ENCODE results near the gene MNX1.

MNX1 gene

DNA sequence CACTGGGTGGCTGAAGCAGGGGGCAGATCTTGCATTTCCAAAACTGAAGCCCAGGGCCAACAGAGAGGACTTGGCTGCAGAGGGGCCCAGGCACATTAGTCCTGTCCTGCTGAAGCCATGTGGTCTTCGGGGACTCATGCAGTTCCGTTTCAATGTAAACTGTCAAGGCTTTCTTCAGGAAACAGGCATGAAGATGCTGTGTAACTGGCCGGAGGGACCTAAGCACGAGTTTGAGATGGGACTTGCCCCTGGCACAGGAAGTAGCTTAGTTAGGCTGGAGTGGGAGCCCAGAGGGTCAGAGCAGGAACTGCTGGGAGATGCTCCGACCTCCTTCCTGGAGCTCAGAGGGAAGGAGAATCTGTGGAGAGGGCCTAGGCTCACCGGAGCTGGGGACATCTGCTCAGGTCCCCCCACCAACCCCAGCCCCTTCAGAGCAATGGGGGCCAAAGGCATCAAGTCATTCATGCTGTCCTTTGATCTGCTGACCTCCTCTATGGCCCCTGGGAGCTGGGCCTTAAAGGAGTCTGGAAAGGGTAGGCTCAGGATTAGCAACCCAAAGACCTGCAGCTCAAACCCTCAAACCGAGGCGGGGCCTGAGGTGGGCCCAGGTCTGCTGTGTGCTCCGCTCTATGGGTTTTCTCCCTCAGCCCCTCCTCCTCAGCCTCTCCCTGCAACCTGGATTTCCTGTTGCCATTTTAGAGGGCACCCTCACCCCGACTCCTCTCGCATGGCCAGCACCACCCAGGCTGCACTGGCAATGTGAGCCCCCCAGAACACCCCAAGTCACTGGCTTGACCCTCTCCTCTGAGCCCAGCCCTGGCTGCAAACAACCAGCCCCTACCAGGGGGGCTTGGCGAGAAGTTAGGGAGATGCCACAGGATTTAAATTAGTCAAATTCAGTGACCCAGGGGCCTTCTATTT is 4.4 kb upstream of the MNX1 start:
- no peak for DNase-seq (ENCODE audit: low spot score)

- no peak for DNase-seq (ENCODE audit: low spot score)
Measured at GRCh38 chr7:157013602-157014549, 3.4 kb upstream of the MNX1 start.

- no peak for DNase-seq (ENCODE audit: low spot score)
Measured at GRCh38 chr7:157013101-157013500, 2.6 kb upstream of the MNX1 start.

DNA sequence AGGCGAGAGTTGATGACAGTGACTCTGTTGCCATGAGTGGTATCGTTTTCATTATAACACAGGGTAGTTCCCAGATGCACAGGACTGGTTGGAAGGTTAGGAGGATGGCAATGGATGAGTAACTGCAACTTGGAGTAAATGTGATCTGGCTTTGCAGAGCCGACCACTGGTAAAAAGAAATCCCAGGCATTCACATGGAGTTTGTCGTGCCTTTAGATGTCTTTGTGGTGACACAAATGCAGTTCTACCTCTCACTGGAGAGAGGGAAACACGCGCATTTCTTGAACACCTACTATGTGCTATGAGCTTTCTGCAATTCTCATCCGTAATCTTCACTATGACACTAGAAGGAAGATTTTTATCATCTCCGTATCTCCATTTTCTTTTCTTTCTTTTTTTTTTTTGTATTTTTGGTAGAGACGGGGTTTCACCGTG is 1.7 kb upstream of the MNX1 start:
- DNase-seq (ENCODE audit: low spot score), result no peak

DNA sequence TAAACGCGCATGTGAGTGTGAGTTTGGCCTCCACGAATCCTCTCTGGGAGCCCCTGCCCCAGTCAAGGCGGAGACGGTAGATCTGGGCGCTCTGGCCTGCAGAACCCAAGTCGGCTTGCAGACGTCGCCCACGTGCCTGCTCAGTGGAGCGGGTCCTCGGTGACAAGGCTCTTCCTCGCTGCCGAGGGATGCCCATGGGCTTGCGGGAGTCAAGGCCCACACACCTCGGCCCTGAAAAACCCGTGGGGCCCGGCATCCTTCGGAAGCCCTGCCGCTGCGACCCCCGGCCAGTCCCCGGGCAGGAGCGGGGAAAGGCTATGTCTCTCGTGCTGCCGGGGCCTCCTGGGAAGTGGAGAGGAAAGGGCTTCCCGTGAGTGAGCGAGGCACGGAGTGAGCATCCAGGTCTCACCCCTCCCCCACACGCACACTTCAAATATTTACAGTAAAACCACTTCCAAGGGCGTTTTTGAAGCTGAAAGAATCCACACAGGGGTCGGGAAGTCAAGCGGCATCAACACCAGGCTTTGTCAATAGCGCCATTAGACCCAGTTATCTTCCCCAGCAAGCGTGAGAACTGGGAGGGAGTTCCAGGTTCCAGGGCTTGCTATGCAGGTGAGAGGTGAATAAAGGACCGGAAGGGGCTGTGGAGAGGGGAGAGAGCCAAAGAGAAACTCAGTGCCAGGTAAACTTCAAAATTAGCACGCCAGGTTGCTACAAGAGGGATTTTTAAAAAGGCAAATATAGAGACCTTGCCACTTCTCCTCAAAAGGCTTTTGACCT is 1.1 kb upstream of the MNX1 start:
- no peak for DNase-seq (ENCODE audit: low spot score)

- DNase-seq (ENCODE audit: low spot score), result peak; percentile 25
Measured at GRCh38 chr7:157009778-157010587, 480 bp downstream of the MNX1 start.

- DNase-seq (ENCODE audit: low spot score), result peak; percentile 84
Measured at GRCh38 chr7:157009170-157009777, 1.2 kb downstream of the MNX1 start.

GRCh38 chr7:157008206-157009169 is 2.0 kb downstream of the MNX1 start:
- no peak for DNase-seq (ENCODE audit: low spot score)

DNA sequence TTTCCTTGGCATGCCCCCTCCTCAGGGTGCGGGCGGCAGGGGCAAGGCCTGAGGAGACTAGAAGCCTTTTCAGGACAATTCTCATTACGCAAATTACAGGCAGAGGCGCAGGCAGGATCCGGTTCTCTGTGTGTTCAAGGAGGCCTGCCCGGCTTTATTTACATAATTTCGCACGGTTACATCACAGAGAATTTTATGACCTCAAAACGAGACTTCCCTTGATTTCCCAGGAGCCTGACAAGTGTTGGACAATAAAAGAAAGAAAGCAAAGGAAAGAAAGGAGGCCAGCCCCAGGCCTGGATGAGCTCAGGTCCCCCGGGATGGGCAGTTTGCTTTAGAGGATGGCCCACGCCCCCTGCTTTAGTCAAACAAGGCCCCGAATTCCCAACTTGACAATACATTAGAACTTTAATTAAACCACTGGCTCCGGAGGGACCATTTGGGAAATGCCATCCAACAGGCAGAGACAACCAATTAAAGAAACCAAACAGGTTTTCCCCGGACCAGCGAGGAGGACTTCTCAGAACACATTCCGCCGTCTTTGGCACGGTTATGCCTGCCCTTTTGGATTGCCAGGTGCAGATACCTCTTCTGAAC is 2.9 kb downstream of the MNX1 start:
- no peak for DNase-seq (ENCODE audit: low spot score)

DNA sequence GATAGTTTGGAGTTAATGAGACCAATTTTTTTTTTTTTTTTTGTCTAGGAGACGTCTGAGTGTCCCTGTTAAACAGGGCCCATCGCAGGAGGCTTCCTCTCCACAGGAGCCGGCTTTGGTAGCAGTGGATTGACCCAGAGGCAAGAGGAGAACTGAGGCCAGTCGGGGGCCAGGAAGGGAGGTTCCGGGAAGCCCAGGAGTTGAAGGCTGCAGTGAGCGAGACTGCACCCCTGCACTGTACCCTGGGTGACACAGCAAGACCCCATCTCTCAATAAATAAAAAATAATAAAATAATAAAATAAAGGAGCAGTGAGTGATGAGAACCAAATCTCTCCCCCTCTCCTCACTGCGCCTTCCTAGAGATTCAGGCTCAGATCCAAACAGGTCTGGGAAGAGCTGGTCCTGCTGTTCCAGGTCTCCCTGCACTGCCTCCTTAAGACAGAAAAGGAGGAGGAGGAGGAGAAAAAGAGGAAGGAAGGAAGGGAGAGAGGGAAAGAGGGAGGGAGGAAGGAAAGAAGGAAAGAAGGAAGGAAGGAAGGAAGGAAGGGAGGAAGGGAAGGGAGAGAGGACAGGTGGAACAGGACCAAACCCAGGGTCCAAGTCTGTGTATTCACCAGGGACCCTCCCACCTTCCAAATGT is 3.5 kb downstream of the MNX1 start:
- DNase-seq (ENCODE audit: low spot score), result no peak

DNA sequence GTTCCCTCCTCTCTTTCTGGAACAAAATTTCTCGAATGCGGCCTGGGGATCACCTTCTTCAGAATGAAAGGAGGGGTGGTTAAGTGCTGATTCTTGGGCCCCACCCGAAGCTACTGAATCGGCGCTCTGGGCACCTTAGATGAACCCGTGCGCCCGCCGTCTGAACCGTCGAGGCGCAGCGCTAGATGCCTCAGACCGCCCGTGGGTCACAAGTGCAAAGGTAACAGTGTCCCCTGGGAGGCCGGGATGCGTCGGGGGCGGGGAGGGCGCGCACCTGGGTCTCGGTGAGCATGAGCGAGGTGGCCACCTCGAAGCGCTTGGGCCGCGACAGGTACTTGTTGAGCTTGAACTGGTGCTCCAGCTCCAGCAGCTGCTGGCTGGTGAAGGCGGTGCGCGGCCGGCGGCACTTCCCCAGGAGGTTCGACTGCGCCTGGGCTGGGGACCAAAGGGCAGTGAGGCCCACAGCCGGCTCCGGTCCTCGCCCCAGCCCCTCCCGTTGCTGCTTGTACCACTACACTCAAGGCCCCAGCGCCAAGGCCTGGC is 4.2 kb downstream of the MNX1 start:
- DNase-seq (ENCODE audit: low spot score), result no peak

DNA sequence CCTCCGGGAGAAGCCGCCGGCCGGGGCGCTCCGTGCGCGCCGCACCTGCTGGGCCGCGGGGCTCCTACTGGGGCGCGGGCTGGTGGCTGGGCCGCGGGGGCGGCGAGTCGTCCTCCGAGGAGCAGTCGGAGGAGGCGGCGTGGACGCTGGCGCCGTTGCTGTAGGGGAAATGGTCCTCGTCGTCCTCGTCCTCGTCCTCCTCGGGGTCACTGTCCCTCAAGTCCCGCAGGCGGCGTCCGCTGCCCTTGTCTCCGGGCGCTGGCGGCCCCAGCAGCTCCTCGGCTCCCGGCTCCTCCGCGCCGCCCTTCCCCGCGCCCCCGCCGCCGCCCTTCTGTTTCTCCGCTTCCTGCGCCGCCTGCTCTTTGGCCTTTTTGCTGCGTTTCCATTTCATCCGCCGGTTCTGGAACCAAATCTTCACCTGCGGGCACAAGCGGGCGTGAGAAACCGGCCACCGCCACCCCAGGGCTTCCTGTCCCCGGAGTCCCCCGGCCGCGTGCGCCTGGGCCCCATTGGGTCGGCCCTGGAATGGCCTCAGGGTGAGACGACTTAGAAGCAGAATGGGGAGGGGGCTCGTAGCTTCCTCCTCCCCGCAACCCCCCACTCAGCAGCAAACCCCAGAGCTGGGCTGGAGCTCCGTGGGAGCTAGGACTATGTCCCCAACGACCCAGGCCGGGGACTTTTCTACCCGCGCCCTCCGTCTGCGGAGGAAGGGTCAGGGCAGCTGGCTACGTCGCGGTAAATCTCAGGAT is 4.8 kb downstream of the MNX1 start:
- DNase-seq (ENCODE audit: low spot score), result no peak

DNA sequence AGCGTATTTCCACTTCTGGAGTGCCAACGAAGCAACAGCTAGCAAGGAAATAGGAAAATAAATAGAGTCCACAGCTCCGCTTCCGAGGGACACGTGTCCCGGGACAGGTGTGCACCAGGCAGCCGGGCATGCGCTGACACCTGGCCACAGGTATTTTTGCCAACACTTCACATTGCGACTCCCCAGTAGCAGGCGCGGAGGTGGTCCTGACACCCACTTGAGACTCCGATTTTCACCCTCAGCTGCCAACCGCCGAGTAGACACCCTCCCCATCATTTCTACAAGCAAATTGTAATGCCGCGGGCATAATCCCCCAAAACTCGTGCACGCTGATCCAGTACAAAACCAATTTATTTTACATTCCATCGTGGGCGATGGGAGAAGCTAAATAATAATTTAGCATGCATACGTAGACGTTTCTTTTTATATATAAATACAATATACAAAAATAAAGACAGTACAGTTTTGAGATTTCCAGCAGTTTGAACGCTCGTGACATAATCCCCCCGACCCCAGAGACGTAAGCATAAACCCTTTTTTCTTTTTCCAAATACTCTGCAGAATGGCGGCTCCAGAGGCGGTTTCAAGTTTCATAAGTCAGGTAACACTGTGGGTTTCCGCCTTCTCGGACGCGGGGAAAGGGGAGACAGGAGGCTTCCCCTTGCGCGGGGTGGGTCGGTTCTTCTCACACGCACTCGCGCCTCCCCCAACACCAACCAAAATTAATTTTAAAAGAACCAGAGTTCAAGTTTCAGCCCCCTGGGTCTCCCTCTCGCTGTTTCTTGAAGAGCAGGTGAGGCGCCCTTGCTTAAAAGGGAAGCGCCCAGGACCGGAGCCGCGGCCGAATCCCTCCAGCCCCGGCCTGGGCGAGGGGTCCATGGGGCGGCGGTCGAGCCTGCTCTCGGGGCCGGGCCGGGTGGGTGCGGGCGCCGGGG is 5.7 kb downstream of the MNX1 start:
- DNase-seq (ENCODE audit: low spot score), result no peak

GRCh38 chr7:157003756-157004520 is 6.5 kb downstream of the MNX1 start:
- DNase-seq (ENCODE audit: low spot score), result no peak

GRCh38 chr7:157003445-157003755 is 7.1 kb downstream of the MNX1 start:
- no peak for DNase-seq (ENCODE audit: low spot score)
